Adipose tissue (tissue), 3 donors: ENCODE measurements around the gene FOXO4. TPM values are rescaled to one million over a fixed set of nuclear protein-coding genes. Genes with fewer than 3 reads are reported as not detected.
"Not testable (repeated sequence)": the region's sequence is repeated elsewhere in the genome, so short reads cannot be mapped to it uniquely, and the experiment has no call there.

Experiments used
- H3K27ac ChIP-seq: one replicate; pipeline ENCODE4 v1.5.1; 2013; ENCODE audit warnings: low read depth, low read length
- WGBS, 3 donors: extraction: QIAGEN DNeasy Blood & Tissue Kit; methylation state at CpG; one replicate each; pipeline ENCODE4 v1.1.7; 2013; 5-methylcytosine and 5-hydroxymethylcytosine counted together
- polyA plus RNA-seq, 3 donors: library from polyadenylated mRNA; stranded (reverse); fragments of 200-250 nt; gene quantifications; one replicate each; pipeline ENCODE4 v1.2.3, GENCODE V29; 2013
- donor health status: healthy with polysubstance abuse.
- donor health status: Bipolar disorder and iron deficiency.
- donor health status: healthy.

The FOXO4 gene, protein sequence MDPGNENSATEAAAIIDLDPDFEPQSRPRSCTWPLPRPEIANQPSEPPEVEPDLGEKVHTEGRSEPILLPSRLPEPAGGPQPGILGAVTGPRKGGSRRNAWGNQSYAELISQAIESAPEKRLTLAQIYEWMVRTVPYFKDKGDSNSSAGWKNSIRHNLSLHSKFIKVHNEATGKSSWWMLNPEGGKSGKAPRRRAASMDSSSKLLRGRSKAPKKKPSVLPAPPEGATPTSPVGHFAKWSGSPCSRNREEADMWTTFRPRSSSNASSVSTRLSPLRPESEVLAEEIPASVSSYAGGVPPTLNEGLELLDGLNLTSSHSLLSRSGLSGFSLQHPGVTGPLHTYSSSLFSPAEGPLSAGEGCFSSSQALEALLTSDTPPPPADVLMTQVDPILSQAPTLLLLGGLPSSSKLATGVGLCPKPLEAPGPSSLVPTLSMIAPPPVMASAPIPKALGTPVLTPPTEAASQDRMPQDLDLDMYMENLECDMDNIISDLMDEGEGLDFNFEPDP
- 10 to 100 TPM in 2 of 3 donors, 1 to 10 TPM in 1; 9.1 to 26.1 (median 11.4) TPM for polyA plus RNA-seq

DNA sequence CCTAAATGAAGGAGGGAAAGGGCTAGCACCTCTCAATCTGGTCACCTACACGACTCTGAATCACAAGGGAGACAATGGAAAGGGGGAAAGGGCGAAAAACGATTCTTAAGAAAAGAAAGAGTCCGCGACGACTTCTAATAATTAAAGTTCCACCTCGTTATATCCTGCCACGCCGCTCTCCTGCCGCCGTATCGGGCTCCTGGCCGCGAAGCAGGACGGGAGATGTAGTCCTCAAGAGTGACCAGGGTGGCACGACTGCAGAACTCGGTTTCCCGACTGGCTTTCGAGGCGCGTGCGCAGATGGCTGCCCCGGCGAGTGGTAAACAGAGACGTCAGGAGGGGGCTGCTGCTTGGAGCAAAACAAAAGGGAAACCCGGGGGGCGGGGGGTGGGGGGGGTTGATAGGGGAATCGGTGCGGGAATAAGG lies at the start of gene FOXO4:
Gene FOXO4 (plus strand): TSS at position 297 of the 426 bp plus-strand sequence. CDS start 678 bp downstream, outside the sequence.
- no peak within 1 kb of the TSS for H3K27ac ChIP-seq
- WGBS, 3 donors, result 1 to 8% (median 1%) methylated on average over 26 to 29 of the region's 29 CpGs

DNA sequence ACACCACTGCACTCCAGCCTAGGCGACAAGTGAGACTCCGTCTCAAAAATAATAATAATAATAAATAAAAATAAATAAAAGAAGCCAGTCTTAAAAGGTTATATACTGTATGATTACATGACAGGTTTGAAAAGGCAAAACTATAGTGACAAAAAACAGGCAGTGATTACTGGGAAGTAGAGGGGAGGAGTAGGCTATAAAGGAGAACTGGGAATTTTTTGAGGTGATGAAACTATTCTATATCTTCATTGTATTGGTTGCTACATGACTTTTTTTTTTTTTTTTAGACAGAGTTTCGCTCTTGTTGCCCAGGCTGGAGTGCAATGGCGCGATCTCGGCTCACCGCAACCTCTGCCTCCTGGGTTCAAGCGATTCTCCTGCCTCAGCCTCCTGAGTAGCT lies 47.8 kb upstream of the FOXO4 start:
- whole genome bisulfite sequencing, 3 donors, result 77 to 100% (median 100%) methylated on average over 2 to 3 of the region's 8 CpGs
- not testable (repeated sequence) for H3K27ac ChIP-seq

DNA sequence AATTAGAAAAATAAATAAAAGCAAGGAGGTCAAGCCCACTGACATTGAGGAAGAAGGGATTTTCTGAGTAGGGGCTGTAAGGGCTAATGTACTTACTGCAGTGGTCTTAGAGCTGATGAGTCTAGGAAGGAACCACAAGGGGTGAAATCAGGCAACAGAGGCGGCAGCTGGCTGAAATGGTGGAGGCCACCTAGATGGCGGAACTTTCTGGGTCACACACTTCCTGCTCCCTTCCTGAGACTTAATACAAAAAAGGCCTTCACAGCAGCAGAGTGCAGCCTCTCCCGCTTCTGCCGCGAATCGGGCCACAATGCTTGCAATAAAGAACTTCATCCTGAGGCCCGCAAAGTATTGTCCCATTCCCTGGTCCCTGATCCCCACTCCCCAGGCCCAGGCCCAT lies 42.9 kb upstream of the FOXO4 start:
- H3K27ac ChIP-seq, result no peak overlapping the region
- WGBS, 3 donors, result 39 to 53% (median 51%) methylated on average over 6 to 7 of the region's 7 CpGs

DNA sequence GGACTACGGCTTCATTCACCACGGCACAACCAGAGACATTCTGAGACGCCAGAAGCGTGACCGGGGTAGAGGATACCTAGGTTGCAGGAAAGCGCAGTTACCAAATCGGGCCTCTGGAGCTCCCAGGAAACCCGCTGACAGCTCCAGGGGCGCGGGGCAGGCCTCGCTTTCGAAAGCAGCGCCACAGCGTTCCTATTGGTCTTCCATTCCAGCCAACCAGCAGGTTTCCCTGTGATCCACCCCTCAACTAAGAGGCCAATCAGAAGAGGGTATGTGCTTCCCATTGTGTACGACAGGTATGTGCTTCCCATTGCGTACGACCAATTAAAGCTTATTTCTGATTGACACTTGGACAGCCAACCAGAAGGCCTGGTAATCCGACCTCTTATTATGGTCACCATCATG lies 42.4 kb upstream of the FOXO4 start:
- WGBS, 3 donors, result 44 to 59% (median 53%) methylated on average over 18 of the region's 18 CpGs
- H3K27ac ChIP-seq, result no peak overlapping the region

DNA sequence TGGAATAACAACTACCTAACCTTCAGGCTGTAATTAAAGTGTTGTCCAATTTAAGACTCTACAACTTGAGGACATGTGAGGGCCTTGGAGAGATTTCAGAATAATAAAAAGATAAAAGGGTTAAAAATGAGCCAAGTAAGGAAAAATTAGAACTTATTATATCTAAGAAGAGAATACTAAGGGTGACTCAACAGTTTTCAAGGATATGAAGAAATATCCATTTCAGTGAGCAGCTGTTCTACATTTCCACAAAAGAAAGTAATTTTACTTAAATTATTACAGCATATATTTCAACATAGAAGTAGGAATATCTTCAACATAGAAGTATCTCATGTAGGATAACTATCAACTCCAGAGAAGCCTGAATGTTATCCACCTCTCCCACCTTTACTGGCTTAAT lies 38.8 kb upstream of the FOXO4 start:
- H3K27ac ChIP-seq, result no peak overlapping the region

DNA sequence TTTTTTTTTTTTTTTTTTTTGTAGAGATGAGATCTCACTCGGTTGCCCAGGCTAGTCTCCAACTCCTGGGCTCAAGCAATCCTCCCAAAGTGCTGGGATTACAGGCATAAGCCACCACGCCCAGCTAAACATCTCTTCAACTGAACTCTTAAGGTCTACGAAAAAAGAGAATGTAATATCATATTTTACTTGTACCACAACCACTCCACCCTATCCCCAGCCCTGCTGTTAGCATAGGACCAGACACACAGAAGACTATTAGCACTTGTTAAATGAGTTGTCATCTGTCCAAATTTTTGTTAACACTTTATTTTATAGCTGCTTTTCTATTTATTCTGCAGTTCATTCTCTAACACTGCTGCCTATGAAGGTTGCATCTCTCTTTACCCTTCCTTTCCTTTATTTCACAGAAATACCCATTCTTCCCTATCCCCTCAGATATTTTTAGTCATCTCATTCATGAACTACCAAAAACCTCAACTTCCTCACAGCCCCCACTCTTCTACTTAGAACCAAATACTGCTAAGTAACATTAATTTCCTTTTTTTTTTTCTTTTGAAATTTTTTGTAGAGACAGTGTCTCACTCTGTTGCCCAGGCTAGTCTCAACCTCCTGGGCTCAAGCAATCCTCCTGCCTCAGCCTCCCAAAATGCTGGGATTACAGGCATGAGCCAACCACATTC lies 37.7 kb upstream of the FOXO4 start:
- 50 to 100% (median 71%) methylated on average over 3 of the region's 3 CpGs for WGBS, 3 donors

DNA sequence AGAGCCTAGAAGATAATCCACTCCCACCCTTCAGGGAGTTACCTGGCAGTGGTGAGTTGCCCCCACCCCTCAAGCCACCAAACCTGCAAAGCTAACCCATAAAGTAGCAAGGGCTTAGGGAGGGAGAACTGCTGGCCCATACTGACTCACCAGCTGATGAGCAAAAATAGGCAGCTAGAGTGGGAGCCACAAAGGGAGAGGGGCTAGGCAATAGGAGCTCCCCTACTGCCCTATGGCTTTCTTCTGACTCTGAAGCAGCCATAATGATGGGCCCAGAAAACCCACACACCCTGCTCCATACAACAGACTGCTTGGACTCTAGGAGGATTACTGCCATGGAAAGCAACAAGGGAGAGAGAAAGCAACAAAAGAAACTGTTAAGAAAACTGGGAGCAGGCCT lies 35.5 kb upstream of the FOXO4 start:
- H3K27ac ChIP-seq, result no peak overlapping the region

More for the DNA sequence above, 37.7 kb upstream of the FOXO4 start:
- no peak overlapping the region for H3K27ac ChIP-seq

DNA sequence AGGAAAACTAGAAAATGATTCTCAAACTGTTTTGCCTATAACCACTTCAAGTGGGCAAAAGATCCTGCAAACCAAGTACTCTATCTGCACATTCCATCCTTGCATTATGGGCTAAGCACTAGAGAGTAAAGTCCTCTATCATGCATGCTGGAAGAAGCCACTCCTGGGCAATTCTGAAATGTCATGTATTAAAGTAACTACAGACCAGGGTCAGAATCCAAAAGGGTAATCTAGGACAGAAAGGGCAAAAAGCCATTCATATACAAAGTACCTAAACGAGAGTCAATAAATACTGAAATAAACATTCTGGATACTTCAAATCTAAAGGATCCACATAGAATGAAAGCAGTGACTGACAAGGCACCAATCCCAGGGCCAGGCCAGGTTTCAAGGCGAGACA lies 28.6 kb upstream of the FOXO4 start:
- H3K27ac ChIP-seq, result no peak overlapping the region
- WGBS, 3 donors, result 7 to 36% (median 21%) methylated on average over 2 of the region's 2 CpGs

DNA sequence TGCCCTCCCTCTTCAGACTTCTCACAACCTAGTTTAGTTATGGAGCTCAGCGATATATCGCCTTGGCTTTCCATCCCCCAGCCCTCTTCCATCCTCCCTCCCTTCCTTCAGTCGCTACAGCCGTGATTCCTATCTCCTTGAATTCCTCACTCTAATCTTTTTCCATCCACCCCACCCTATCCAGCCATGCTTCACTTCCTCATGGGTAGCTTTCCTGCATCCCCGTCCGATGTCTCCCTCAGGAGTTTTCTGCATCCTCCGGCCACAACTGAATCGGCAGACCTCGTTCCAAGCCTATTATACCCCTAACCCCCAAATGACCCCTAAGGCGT lies 28.0 kb upstream of the FOXO4 start:
- WGBS, 3 donors, result 0 to 37% (median 1%) methylated on average over 10 of the region's 10 CpGs
- H3K27ac ChIP-seq, result no peak overlapping the region

DNA sequence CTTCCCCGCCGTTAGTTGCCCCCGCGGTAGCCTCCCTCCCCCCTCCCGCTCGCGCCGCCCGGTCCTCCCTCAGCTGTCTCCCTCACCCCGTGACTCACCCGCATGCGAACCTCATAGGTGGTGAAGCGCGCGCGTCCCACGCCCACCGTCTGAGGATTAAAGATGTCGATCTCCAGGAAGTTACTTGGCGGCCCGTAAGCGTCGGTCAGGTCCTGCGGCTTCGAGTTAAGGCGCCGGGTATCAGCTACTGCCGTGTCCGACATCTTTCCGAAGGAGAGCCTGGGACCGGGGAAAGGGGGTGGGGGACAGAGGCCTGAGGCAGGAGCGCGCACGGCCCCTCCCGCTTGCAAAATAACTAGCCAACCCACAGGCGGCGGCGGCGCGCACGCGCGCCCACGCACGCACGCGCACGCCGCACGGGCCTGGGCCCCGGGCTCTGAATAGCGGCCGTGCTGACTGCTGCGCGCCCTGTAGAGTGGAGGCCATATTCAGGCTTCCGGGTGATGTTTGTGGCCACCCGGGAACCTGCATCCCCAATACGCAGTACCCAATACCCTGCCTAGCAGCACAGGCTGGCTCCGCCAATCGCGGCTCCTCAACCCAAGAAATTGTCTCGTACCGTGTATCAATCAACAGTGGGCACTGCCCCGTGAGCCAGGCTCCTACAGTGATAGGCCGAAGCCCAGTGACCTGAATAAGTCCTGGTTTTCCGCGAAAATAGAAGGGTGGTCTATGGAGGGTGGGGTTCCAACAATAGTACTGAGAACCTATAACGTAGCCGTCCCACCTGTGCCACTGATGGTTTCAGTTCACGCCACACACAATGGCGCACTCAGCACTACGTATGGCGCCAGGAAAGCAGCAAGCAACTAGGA lies 27.4 kb upstream of the FOXO4 start, which contains the start of gene SNX12:
Gene SNX12 (minus strand): TSS at position 291 of the 875 bp plus-strand sequence. CDS start 28 bp downstream, at position 263.
- 0 to 30% (median 1%) methylated on average over 61 to 73 of the region's 73 CpGs for WGBS, 3 donors
- no peak within 1 kb of the TSS for H3K27ac ChIP-seq

DNA sequence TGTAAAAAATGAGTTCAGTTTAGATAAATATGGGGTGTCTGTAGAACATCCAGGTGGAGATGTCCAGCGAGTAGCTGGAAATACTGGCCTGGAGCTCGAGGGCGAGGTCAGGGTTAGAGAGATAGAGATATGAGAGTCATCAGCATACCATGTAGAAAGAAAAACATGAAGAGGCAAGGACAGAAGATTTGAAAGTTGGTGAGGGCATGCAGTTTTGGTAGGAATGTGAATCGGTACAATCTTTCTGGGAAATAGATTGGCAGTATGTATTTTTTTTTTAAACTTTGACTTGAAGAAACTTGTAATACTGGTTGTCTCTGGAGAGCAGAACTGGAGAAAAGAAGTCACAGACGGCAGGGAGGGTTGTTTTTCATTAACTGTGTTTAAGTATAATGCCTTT lies 25.1 kb upstream of the FOXO4 start:
- H3K27ac ChIP-seq, result no peak overlapping the region
- WGBS, 3 donors, result 66 to 78% (median 69%) methylated on average over 5 of the region's 5 CpGs

DNA sequence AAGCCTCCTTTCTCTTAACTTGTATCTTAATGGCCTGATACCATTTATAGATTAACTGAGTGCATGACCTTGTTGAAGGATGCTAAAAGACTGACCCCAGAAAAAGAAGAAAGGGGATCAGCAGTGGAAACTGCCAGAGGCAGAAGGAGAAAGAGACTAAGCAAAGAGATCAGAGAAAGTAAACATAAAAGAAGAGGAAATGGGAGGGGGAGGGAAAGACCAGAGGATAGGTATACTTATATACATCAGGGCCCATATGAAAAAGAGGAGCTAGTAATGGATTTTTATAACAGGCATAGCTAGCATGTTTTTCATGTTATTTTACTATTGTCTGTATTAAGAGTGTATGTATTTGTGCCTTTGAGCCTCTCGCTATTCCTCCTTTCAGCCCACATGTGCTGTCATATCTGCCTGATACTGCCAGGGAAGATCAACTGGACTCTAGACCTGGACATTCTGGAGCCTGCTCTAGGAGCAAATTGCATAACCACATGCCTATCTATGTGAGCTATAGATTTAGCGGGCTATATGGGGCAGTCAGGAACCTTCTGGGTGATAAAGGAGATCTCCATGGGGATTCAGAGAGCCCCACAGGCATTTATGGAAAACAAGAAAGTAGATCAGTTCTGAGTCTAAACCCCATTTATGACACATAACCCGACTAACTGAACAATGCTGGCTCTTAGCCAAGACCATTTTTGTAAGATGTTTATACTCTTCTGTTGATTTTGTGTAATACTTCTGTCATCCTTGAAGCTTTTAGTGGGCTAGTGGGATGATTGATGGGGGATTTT lies 14.1 kb upstream of the FOXO4 start:
- 42 to 53% (median 48%) methylated on average over 3 of the region's 3 CpGs for WGBS, 3 donors

DNA sequence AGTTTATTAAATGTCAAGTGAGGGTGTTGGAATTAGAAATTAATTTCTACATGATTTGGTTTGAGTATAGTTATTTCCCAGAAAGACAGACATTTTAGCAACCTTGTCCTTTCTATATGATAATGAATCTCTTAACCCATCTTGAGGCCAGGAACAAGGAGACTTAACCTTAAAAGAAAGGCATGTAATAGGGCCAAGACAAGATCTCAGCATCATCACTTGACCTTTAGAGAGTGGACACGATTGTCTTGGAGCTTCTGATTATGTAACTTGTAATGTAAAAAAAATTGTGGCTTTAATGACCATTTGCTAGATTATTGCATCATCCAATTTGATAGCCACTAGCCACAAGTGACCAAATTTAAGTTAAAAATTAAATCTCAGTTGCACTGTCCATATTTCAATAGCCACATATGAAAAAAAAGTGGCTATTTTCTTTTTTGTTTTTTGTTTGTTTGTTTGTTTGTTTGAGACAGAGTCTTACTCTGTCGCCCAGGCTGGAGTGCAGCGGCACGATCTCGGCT lies 13.5 kb upstream of the FOXO4 start:
- no peak overlapping the region for H3K27ac ChIP-seq
- 75 to 83% (median 76%) methylated on average over 5 of the region's 5 CpGs for WGBS, 3 donors

More for the DNA sequence above, 14.1 kb upstream of the FOXO4 start:
- no peak overlapping the region for H3K27ac ChIP-seq

DNA sequence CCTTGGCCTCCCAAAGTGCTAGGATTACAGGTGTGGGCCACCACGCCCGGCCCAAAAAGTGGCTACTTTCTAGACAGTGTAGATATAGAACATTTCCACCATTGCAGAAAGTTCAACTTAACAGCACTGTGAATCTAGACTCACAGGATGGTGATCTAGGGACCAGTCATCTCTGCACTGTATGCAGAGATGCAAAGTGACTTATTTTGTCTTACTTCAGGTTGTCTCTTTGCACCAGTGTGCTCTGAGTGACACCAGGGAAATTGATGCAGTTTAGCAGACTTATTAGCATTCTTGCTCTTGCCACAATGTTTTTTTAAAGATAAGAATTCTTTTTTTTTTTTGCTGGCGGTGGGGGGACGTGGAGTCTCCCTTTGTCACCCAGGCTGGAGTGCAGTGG lies 12.8 kb upstream of the FOXO4 start:
- WGBS, 3 donors, result 76 to 84% (median 77%) methylated on average over 3 to 4 of the region's 4 CpGs
- H3K27ac ChIP-seq, result no peak overlapping the region

DNA sequence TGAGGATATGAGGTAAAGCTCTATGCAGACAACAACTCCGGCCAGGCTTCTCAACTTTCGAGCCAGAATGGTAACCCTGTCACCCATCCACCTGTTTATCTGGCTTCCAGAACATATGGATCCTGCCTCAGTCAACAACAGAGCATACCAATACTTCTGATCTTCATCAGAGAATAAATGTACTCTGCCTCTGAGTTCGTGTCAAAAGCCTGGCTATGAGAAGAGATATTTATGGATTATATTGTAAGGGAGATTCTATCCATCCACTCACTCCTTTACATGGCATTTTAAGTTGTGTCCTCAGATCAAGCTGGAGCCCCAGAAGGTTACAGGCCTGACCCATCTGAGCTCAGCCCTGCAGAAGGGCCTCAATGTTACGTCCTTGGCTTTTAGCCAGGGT lies 9.8 kb upstream of the FOXO4 start:
- no peak overlapping the region for H3K27ac ChIP-seq
- 63 to 81% (median 77%) methylated on average over 4 of the region's 4 CpGs for WGBS, 3 donors

DNA sequence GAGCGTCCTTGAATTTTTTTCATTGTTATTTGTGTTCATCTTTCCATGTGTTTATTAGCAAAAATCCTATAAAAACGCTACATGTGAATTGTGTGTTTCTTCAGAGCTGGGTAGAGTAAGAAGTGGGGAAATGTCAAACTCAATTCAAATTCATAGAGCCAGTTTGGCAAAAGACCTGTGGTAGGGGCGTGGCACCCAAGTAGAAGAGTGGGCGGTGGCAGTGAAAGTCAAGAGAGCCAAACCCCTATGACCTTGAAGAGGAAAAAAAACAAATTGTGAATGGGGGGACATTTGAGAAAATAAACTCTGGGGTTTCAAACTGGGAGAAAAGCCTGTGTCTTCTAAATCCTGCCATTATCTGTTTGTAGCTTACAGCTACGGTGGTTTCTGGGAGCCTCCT lies 4.4 kb upstream of the FOXO4 start:
- WGBS, 3 donors, result 73 to 84% (median 84%) methylated on average over 5 of the region's 5 CpGs
- no peak overlapping the region for H3K27ac ChIP-seq

DNA sequence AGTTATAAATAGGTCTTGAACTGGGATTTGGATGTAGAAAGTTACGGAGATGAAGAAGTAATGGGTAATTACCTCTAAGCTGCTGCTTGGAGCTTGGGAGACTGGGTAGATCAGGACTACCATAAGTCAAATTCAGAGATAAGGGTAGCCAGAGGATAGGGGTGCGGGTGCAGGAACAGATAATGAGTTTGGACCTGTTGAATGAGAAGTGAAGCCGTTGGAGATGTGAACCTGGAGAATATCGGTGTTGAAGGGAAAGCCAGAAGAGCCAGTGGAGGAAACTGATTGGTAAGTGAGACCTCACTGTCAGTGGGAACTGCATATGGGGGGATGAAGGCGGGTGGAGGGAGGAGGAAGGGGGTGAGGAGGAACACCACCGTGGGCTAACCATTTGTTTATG lies 618 bp upstream of the FOXO4 start:
- WGBS, 3 donors, result 25 to 39% (median 26%) methylated on average over 5 to 6 of the region's 6 CpGs
- H3K27ac ChIP-seq, result no peak overlapping the region
